Glutamatergic neuron (in vitro differentiated cells): ENCODE data around the gene AXL. TPM values are rescaled to one million over a fixed set of nuclear protein-coding genes. Genes with fewer than 3 reads are reported as not detected.
A peak's percentile ranks its signal among the peaks of the same experiment; 100 is the strongest.

Experiments
- DNase-seq: peaks from one replicate; pipeline ENCODE4 v3.0.0; 2022
- H3K27ac Mint-ChIP-seq: one replicate; pipeline ENCODE4 v1.8.0; 2020; ENCODE audit warnings: mild to moderate bottlenecking, mixed read lengths, inconsistent platforms; ENCODE audit not compliant: unreplicated experiment
- H3K27me3 Mint-ChIP-seq: one replicate; pipeline ENCODE4 v1.8.0; 2020; ENCODE audit warnings: mild to moderate bottlenecking, moderate library complexity, mixed read lengths, inconsistent platforms; ENCODE audit not compliant: unreplicated experiment
- H3K36me3 Mint-ChIP-seq: one replicate; pipeline ENCODE4 v1.8.0; 2020; ENCODE audit warnings: mild to moderate bottlenecking, mixed read lengths, inconsistent platforms; ENCODE audit not compliant: unreplicated experiment
- H3K4me1 Mint-ChIP-seq: one replicate; pipeline ENCODE4 v1.8.0; 2020; ENCODE audit warnings: mild to moderate bottlenecking, low read depth, mixed read lengths, inconsistent platforms; ENCODE audit not compliant: unreplicated experiment
- H3K4me3 Mint-ChIP-seq: one replicate; pipeline ENCODE4 v1.8.0; 2020; ENCODE audit warnings: mild to moderate bottlenecking, mixed read lengths, inconsistent platforms; ENCODE audit not compliant: unreplicated experiment
- H3K9me3 Mint-ChIP-seq: one replicate; pipeline ENCODE4 v1.8.0; 2020; ENCODE audit warnings: mild to moderate bottlenecking, moderate library complexity, mixed read lengths, inconsistent platforms; ENCODE audit not compliant: unreplicated experiment
- total RNA-seq: library from RNA; stranded (reverse); fragmentation: NEBNext Ultra II Directional; extraction: Animal tissue kit (Norgen Biotek cat#: 25700); gene quantifications from one replicate; pipeline ENCODE4 v1.2.1, GENCODE V29; 2021; ENCODE audit not compliant: unreplicated experiment
- TF ChIP-seq, protein P1 (sequence below): fragments of 200-600 bp; sonication (generic); IDR thresholded peaks from one replicate; pipeline ENCODE4 v1.5.0; 2021; ENCODE audit not compliant: partially characterized antibody, unreplicated experiment

Gene AXL
- total RNA-seq, 1 donor from 2014 or later: not detected

DNA sequence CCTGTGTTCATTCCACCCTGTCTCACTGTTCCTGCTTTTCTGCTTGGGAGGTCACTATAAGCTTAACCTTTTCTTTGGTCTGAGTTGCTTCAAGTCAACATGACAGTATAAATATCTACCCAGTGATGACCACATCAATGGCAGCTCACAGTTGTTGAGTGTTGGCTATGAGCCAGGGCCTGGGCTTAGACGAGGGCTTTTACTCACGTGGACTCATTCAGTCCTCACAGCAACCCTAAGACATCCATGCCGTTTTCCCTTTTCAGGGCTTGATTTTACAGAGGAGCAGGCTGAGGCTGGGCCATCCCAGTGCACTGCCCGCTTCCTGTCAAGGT lies 80.7 kb downstream of the AXL start:
- Mint-ChIP-seq H3K4me3 (no peak overlapping the region), H3K27ac (no peak overlapping the region), H3K27me3 (peaks cover 5% of the 10 kb centered on the region), H3K4me1 (peaks cover 11% of the 10 kb centered on the region), H3K9me3 (peaks cover 1% of the 10 kb centered on the region), H3K36me3 (peaks cover 5% of the 10 kb centered on the region)
- no peak for DNase-seq
- TF ChIP-seq, protein P1, sequence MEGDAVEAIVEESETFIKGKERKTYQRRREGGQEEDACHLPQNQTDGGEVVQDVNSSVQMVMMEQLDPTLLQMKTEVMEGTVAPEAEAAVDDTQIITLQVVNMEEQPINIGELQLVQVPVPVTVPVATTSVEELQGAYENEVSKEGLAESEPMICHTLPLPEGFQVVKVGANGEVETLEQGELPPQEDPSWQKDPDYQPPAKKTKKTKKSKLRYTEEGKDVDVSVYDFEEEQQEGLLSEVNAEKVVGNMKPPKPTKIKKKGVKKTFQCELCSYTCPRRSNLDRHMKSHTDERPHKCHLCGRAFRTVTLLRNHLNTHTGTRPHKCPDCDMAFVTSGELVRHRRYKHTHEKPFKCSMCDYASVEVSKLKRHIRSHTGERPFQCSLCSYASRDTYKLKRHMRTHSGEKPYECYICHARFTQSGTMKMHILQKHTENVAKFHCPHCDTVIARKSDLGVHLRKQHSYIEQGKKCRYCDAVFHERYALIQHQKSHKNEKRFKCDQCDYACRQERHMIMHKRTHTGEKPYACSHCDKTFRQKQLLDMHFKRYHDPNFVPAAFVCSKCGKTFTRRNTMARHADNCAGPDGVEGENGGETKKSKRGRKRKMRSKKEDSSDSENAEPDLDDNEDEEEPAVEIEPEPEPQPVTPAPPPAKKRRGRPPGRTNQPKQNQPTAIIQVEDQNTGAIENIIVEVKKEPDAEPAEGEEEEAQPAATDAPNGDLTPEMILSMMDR: no peak

DNA sequence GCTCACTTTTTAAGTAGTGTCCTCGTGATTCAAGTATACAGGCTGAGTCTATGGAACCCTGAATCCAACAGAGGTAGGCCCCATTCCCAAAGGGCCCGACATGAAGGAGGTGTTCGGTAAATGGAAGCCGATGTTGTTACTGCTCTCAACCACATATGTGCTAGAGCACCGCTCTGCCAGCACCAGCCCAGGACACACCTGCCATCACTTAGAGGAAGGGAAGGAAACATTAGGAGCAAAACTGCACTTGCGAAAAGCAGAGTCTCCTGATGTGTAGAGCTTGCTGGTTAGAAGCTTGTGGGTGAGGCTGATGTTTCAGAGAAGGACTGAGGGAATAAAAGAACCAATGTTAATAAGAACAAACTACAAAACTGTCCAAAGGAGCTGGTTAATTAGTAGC lies 81.5 kb downstream of the AXL start:
- H3K27ac Mint-ChIP-seq: no peak overlapping the region
- peaks cover 11% of the 10 kb centered on the region for H3K4me1 Mint-ChIP-seq
- peaks cover 3% of the 10 kb centered on the region for H3K9me3 Mint-ChIP-seq
- no peak for DNase-seq
- no peak overlapping the region for H3K4me3 Mint-ChIP-seq
- peaks cover 5% of the 10 kb centered on the region for H3K36me3 Mint-ChIP-seq
- TF ChIP-seq, protein P1: no peak
- peaks cover 5% of the 10 kb centered on the region for H3K27me3 Mint-ChIP-seq

DNA sequence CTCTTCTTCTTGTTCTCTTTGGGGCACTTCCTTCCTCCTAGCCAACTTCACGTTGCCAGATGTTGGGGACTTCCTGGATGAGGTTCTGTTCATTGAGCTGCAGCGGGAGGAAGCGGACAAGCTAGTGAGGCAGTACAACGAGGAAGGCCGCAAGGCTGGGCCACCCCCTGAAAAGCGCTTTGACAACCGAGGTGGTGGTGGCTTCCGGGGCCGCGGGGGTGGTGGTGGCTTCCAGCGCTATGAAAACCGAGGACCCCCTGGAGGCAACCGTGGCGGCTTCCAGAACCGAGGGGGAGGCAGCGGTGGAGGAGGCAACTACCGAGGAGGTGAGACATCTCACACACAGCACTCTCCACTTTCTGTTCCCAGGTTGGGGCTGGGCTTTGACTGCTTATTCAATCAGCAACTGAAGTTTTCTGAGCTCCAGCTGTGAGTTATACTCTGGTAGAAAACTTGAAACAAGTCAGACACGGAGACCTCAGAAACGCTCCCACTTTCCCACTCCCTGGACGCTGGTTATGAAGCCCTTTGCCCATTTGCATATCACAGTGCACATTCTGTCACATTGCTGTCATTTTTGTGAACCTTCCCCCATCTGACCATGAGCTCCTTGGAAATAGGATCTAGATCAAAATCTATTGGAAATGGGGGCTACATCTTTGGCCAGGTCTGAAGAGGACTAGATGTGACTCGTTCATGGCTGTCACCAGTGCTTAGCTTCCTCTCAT lies 83.8 kb downstream of the AXL start:
- TF ChIP-seq, protein P1: no peak
- Mint-ChIP-seq H3K27me3 (peaks cover 5% of the 10 kb centered on the region), H3K4me3 (no peak overlapping the region), H3K36me3 (peaks cover 5% of the 10 kb centered on the region), H3K9me3 (peaks cover 5% of the 10 kb centered on the region), H3K27ac (no peak overlapping the region), H3K4me1 (peaks cover 10% of the 10 kb centered on the region)
- no peak for DNase-seq

DNA sequence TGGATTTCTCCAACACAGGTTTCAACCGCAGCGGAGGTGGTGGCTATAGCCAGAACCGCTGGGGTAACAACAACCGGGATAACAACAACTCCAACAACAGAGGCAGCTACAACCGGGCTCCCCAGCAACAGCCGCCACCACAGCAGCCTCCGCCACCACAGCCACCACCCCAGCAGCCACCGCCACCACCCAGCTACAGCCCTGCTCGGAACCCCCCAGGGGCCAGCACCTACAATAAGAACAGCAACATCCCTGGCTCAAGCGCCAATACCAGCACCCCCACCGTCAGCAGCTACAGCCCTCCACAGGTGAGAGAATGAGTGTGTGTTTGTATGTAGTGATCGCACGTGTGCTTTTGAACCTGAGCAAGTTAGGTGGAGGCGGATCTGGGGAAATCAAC lies 84.9 kb downstream of the AXL start:
- TF ChIP-seq, protein P1: no peak
- peaks cover 5% of the 10 kb centered on the region for H3K36me3 Mint-ChIP-seq
- peaks cover 8% of the 10 kb centered on the region for H3K9me3 Mint-ChIP-seq
- DNase-seq: no peak
- no peak overlapping the region for H3K4me3 Mint-ChIP-seq
- peak overlapping the region; percentile 76 for H3K27ac Mint-ChIP-seq
- H3K27me3 Mint-ChIP-seq: peaks cover 5% of the 10 kb centered on the region
- H3K4me1 Mint-ChIP-seq: peaks cover 19% of the 10 kb centered on the region

DNA sequence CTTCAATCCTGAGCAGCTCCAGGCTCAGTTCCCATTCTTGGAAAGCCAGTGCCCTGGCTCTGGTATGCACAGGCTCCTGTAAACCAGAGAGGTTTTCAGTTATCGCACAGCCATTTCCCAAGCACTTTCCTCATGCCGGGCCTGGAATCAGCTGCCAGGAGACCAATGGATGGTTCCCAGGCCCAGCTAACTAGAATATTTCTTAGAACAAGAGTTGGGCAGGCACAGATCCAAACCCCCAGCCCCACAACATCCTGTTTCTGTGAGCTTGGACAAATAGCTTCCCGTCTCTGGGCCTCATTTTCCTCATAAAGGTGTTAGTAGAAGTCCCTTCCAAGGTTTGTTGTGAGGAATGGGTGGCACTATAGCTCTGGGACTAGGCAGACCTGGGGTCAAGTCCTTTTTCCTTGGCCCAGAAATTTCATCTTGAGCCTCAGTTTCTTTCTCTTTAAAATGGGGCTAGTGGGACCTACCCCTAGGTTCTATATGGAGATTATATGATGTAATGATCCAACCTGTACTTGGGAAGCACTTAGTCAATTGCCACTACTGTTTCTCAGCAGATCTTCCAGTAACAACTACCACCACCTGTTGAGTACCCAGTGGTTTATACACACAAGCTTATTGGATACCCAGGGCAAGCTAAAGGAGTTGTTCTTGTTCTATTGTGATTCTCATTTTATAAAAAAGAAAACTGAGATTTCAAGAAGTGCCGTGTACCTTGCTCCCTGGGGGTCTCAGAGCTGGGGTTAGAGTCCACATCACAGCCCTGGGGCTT lies 85.9 kb downstream of the AXL start:
- Mint-ChIP-seq H3K27me3 (peaks cover 7% of the 10 kb centered on the region), H3K27ac (no peak overlapping the region), H3K4me3 (no peak overlapping the region), H3K36me3 (peaks cover 5% of the 10 kb centered on the region), H3K9me3 (peaks cover 14% of the 10 kb centered on the region), H3K4me1 (peaks cover 23% of the 10 kb centered on the region)
- TF ChIP-seq, protein P1: no peak
- DNase-seq: no peak
